Stimulated activated CD4-positive, alpha-beta T cell treated with anti-CD3 and anti-CD28 coated beads, Interleukin-2, amount 100 ng/mL, for 48 hours (primary cell): ENCODE data around the gene PHLDA2.
A peak's percentile ranks its signal among the peaks of the same experiment; 100 is the strongest.
"Not testable (repeated sequence)": the region's sequence is repeated elsewhere in the genome, so short reads cannot be mapped to it uniquely, and the experiment has no call there.

Source experiments
- DNase-seq, 2 donors: peaks; one replicate each; pipeline ENCODE4 v3.0.0-alpha.2; 2020

Gene PHLDA2

GRCh38 chr11:2944530-2944929, 15.3 kb upstream of the PHLDA2 start:
- DNase-seq: no peak

- DNase-seq: no peak
These were observed 14.5 kb upstream of the PHLDA2 start for GRCh38 chr11:2943711-2944118.

- no peak for DNase-seq
These were observed 13.9 kb upstream of the PHLDA2 start for GRCh38 chr11:2942872-2943710.

- DNase-seq: no peak
These were observed 13.2 kb upstream of the PHLDA2 start for GRCh38 chr11:2942447-2942846.

DNA sequence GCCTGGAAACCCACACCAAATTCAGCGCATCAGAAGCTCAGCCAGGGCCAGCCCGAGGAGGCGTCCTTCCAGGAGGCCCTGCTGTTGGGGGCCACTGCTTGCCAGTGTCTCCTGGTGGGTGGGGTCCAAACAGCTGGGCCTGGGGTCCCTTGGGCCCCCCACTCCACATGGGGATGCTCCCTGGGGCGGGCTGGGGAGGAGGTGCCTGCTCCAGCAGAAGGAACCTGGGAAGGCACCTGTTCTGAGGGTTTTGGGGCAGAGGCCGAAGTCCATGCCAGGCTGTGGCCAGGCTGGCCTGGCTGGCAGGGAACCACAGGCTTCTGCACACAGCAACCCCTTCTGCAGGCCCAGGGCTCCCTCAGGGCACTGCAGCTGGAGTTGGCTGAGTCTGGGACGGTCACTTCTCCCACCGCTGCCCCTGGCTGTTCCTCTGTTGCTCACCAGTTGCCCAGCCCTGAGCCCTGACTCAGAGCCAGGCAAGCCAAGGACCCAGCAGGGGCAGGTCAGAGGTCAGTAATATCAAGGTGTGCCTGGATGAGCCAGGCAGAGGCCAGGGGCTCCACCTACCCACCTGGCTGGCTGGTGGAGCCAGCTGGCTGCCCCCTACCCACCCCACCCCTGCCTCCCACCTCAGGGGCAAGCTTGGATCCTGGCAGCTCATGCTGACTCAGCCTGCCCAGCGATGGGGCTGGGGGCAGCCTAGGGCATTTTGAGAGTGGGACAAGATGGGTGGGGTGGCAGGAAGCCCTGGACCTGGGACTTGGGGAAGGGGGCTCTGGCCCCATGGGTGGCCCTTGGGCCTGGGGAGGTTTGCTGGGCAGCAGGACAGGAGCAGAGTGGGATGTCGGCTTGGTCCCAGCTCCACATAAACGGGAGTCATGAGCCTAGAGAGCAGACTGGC, 12.0 kb upstream of the PHLDA2 start:
- DNase-seq: no peak

- DNase-seq: no peak
These were observed 11.1 kb upstream of the PHLDA2 start for GRCh38 chr11:2940147-2940920.

- DNase-seq: not testable (repeated sequence)
These were observed 9.5 kb upstream of the PHLDA2 start for GRCh38 chr11:2938458-2939418.

DNA sequence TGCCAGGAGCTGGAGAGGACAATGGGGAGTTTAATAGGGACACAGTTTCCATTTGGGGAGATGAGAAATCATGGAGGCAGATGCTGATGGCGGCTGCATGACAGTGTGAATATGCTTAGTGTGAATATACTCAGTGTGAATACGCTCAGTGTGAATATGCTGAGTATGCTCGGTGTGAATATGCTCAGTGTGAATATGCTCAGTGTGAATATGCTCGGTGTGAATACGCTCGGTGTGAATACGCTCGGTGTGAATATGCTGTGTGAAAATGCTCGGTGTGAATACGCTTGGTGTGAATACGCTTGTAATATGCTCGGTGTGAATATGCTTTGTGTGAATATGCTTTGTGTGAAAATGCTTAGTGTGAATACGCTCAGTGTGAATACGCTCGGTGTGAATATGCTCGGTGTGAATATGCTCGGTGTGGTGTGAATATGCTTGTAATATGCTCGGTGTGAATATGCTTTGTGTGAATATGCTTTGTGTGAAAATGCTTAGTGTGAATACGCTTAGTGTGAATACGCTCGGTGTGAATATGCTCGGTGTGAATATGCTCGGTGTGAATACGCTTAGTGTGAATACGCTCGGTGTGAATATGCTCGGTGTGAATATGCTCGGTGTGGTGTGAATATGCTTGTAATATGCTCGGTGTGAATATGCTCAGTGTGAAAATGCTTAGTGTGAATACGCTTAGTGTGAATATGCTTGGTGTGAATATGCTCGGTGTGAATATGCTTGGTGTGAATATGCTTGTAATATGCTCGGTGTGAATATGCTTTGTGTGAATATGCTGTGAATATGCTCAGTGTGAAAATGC, 8.6 kb upstream of the PHLDA2 start:
- DNase-seq: not testable (repeated sequence)

- no peak for DNase-seq
These were observed 5.5 kb upstream of the PHLDA2 start for GRCh38 chr11:2934611-2935239.

DNA sequence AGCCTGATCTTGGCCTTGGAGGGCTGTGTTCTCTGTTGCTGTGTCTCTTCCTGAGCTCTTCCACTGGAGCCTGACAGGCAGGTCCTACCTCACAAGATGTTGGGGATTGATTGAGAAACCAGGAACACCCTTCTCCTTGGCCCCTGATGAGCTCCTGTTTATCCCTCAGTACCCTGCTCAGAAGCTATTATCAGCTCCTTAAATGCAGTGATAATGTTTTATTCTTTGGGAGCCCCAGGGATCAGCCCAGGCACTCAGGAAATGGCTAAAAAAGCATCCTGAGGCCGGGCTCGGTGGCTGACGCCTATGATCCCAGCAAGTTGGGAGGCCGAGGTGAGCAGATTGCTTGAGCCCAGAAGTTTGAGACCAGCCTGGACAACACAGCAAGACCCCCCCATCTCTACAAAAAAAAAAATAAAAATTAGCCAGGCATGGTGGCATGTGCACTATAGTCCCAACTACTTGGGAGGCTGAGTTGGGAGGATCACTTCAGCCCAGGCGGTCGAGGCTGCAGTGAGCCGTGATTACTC, 4.9 kb upstream of the PHLDA2 start:
- DNase-seq: no peak

- DNase-seq: peak in 1 of 2 donors; percentile 34
These were observed 4.3 kb upstream of the PHLDA2 start for GRCh38 chr11:2933375-2934020.

- DNase-seq: no peak
These were observed 3.6 kb upstream of the PHLDA2 start for GRCh38 chr11:2932850-2933251.

DNA sequence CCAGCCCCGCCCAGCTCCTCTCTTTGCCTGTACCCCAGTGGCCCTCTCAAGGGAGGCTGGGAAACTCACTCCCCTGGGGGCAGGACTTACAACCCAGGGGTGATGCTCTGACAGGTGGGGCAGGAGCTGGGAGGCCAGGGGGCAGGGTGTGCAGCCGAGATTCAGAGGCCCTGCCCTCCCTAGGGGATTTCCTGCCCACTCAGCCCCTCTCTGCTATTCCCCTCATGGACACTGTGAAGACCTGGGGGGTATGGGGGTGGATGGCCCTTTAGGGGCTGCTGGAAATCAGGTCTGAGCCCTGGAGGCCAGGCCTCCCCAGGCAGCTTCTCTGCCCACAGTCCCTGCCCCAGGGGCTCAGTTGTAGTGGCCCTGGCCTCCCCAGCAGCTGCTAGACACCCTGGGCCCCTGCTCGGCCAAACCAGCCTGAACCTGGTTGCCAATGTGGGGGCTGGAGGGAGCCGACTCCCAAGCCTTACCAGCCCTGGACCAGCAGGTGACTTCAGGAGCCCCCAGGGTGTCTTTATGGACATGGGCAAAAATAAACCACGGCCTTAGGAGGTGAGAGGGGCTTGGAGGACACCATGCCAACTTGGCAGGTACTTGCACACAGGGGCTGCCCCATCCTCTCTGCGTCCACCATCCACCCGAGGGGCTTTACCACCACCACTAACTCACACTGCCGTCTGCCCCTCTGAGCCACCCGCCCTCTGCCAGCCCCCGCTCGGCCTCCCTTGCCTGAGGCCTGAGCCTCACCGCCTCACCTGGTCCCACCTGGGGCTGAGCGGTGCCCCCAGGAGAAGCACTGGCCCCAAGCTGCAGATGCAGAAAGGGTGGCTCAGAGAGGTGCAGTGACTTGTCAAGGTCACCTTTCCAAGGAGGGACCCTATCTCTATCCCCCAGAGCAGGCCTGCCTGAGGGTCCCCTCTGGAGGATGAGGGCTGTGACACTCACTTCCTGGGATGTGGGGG, 2.8 kb upstream of the PHLDA2 start:
- no peak for DNase-seq

GRCh38 chr11:2931420-2931746, 2.2 kb upstream of the PHLDA2 start:
- DNase-seq: no peak

GRCh38 chr11:2930704-2931419, 1.6 kb upstream of the PHLDA2 start:
- DNase-seq: peak; percentile 32 to 43

DNA sequence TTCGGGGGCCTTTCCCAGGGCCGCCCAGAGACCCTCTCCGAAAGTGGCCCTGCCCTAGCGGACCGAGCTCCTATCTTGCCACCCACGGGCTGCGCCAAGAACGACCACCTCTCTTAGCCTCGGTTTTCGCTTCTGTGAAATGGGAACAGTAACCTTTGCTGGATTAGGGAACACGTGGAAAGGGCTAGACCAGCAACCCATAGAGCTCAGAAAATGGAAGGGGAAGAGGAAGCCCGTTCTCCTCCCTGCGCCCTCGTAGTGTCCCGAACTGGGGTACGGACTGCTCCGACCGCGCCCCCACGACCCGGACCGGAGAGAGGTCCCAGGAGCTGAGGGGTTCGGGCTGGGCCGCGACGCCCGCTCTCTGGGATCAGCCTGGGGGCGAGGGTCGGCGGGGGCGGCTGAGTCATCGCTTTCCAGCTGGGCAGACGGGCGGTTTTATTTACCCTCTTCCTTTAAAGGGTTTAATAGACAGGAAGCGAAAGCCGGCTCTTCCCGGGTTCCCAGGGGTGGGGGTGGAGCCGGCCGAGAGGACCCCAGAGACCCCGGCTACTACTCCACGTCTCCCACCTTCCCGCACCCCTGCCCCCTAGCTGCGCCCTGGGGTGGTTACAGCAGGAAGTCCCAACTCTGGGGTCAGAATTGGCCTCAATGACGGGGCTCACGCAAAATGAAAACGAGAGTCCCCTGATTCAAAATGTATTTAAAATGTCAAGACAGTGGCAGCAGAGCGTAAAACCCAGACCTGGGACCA, 907 bp upstream of the PHLDA2 start:
- DNase-seq: no peak

DNA sequence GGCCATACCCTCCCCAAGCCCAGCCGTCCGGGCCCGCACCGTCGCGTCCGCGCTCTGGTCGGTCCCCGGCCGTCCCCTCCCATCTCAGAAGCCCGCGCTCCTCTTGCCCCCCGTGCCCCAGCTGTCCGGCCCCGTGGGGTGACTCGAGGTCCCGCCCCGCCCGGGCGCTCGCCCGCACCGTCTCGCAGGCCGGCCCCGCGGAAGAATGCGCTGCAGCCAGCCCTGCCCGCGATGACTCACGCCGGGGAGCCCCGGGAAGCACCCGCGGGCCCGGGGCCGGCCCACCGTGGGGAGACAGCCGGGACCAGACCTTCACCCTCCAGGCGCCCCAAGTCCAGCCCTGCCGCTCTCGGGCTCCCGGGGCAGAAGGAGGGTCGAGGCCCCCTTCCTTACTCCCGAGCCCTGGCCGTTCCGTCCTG, 320 bp upstream of the PHLDA2 start:
- DNase-seq: peak; percentile 39 to 50
